GM12801 (cell line): ENCODE results near the gene SH3BGRL2.

Experiments used
- CTCF ChIP-seq: IDR thresholded peaks from one replicate; pipeline ENCODE4 v1.5.1; 2011; ENCODE audit warnings: control low read depth; ENCODE audit not compliant: insufficient read length; ENCODE audit errors: extremely low read depth

The SH3BGRL2 gene

GRCh38 chr6:79636673-79637072 lies 5.5 kb downstream of the SH3BGRL2 start:
- no peak for TF ChIP-seq CTCF

- no peak for TF ChIP-seq CTCF
These were observed 9.3 kb downstream of the SH3BGRL2 start for GRCh38 chr6:79640146-79641111.

GRCh38 chr6:79646006-79646405 lies 14.9 kb downstream of the SH3BGRL2 start:
- no peak for TF ChIP-seq CTCF

- no peak for TF ChIP-seq CTCF
These were observed 15.4 kb downstream of the SH3BGRL2 start for GRCh38 chr6:79646561-79646960.

GRCh38 chr6:79647741-79648140 lies 16.6 kb downstream of the SH3BGRL2 start:
- TF ChIP-seq CTCF = no peak

- no peak for TF ChIP-seq CTCF
These were observed 17.2 kb downstream of the SH3BGRL2 start for GRCh38 chr6:79648328-79648727.

GRCh38 chr6:79649016-79649415 lies 17.9 kb downstream of the SH3BGRL2 start:
- TF ChIP-seq CTCF = no peak
